A549 (cell line): ENCODE data around the gene RNF121. TPM values are rescaled to one million over a fixed set of nuclear protein-coding genes. Genes with fewer than 3 reads are reported as not detected.

ENCODE experiments used
- ATAC-seq, 2 experiments: fragments of 200-7000 bp in 1 of 2; fragments of >200 bp in 1 of 2; cut with Nextera tagmentation in 1 of 2; cut with Tn5 transposase in 1 of 2; 3 replicates each; pipeline versions ENCODE4 v1.8.0 to v1.9.1; 2018 to 2020; ENCODE audit warnings: mild to moderate bottlenecking in 1 of 2, moderate library complexity in 1 of 2
- CTCF ChIA-PET: fragments of 300-600 bp; sonication (Branson Sonifier 250); formaldehyde crosslinking; extraction: SDS; loops from one replicate; lab custom pipeline; 2021; ENCODE audit warnings: antibody characterized with exemption, inconsistent platforms; lab: Yijun Ruan, JAX
- POLR2A ChIA-PET: fragments of 350-600 bp; formaldehyde crosslinking; extraction: SDS; loops from one replicate; lab custom pipeline; 2021; ENCODE audit warnings: antibody characterized with exemption, inconsistent platforms; lab: Yijun Ruan, JAX
- DNase-seq, 2 experiments: peaks; one replicate each; pipeline versions ENCODE4 v3.0.0 to v3.0.0-alpha.2; 2011 to 2016; ENCODE audit warnings: low read depth in 1 of 2, low spot score in 1 of 2
- FAIRE-seq: peaks from 2 replicates; lab custom pipeline; 2011; peaks lifted over from hg19 to GRCh38; lab: Jason Lieb, UNC
- H3K27ac ChIP-seq, 2 experiments: fragments of >200 bp; sonication (Bioruptor Twin); formaldehyde crosslinking; 3 replicates each; pipeline ENCODE4 v1.5.1; 2016 to 2017
- H3K4me1 ChIP-seq: fragments of >200 bp; sonication (Bioruptor Twin); formaldehyde crosslinking; 3 replicates; pipeline ENCODE4 v1.6.1; 2016
- H3K4me2 ChIP-seq: fragments of >200 bp; sonication (Bioruptor Twin); formaldehyde crosslinking; 3 replicates; pipeline ENCODE4 v1.6.1; 2016
- H3K4me3 ChIP-seq: fragments of >200 bp; sonication (Bioruptor Twin); formaldehyde crosslinking; 3 replicates; pipeline ENCODE4 v1.5.1; 2016
- H3K9me3 ChIP-seq: fragments of >200 bp; sonication (Bioruptor Twin); formaldehyde crosslinking; 3 replicates; pipeline ENCODE4 v1.6.1; 2016
- BHLHE40 ChIP-seq: IDR thresholded peaks from 2 replicates; pipeline ENCODE4 v1.6.1; 2012; ENCODE audit warnings: low read depth, low read length, inconsistent platforms
- CHD2 ChIP-seq: fragments of 150-350 bp; IDR thresholded peaks from 2 replicates; pipeline ENCODE4 v1.6.1; 2014; ENCODE audit warnings: low read length; ENCODE audit not compliant: partially characterized antibody
- EHF ChIP-seq: fragments of 250-450 bp; sonication (Bioruptor Pico); IDR thresholded peaks from 2 replicates; pipeline ENCODE4 v1.5.0; 2020; ENCODE audit warnings: mild to moderate bottlenecking
- EHMT2 ChIP-seq: fragments of 200-600 bp; sonication (generic); IDR thresholded peaks from 2 replicates; pipeline ENCODE4 v1.6.1; 2016; ENCODE audit warnings: antibody characterized with exemption, low read depth, mild to moderate bottlenecking, moderate library complexity
- GATA3 ChIP-seq: IDR thresholded peaks from 2 replicates; pipeline ENCODE4 v1.6.1; 2012; ENCODE audit warnings: borderline replicate concordance
- HDAC2 ChIP-seq: fragments of 200-600 bp; sonication (generic); IDR thresholded peaks from 2 replicates; pipeline ENCODE4 v1.6.1; 2016
- HES2 ChIP-seq: fragments of >200 bp; sonication (Bioruptor Twin); formaldehyde crosslinking; IDR thresholded peaks from 2 replicates; pipeline ENCODE4 v1.6.1; 2016
- JUN ChIP-seq, 2 experiments: fragments of >200 bp; sonication (Bioruptor Twin); formaldehyde crosslinking; IDR thresholded peaks; 2 replicates in 1 of 2; 3 replicates in 1 of 2; pipeline ENCODE4 v1.6.1; 2016 to 2017
- MAFK ChIP-seq: fragments of 450-650 bp; IDR thresholded peaks from 2 replicates; pipeline ENCODE4 v1.6.1; 2014; ENCODE audit not compliant: partially characterized antibody
- MAZ ChIP-seq: fragments of 150-350 bp; IDR thresholded peaks from 2 replicates; pipeline ENCODE4 v1.6.1; 2014; ENCODE audit warnings: antibody characterized with exemption, low read depth, low read length, borderline replicate concordance
- NFE2L2 ChIP-seq: fragments of 150-350 bp; conservative IDR thresholded peaks from 2 replicates; pipeline ENCODE4 v1.6.1; 2014; ENCODE audit warnings: low read length
- PBX3 ChIP-seq: IDR thresholded peaks from 2 replicates; pipeline ENCODE4 v1.6.1; 2012
- POLR2A ChIP-seq: IDR thresholded peaks from 2 replicates; pipeline ENCODE4 v1.6.1; 2012; ENCODE audit warnings: mild to moderate bottlenecking, low read length
- POLR2AphosphoS2 ChIP-seq: conservative IDR thresholded peaks from 2 replicates; pipeline ENCODE4 v1.6.1; 2012; ENCODE audit warnings: low read length, improper control_type of control experiment, inconsistent platforms
- RARB ChIP-seq: fragments of 250-450 bp; sonication (Bioruptor Pico); IDR thresholded peaks from 2 replicates; pipeline ENCODE4 v1.8.0; 2021; ENCODE audit warnings: mild to moderate bottlenecking, moderate library complexity
- RCOR1 ChIP-seq: fragments of 150-350 bp; IDR thresholded peaks from 2 replicates; pipeline ENCODE4 v1.6.1; 2014; ENCODE audit warnings: antibody characterized with exemption, low read length, low read depth
- TFCP2L1 ChIP-seq: fragments of 250-450 bp; sonication (Bioruptor Pico); IDR thresholded peaks from 2 replicates; pipeline ENCODE4 v1.5.0; 2021; ENCODE audit warnings: mild to moderate bottlenecking
- ZC3H11A ChIP-seq: fragments of 450-650 bp; IDR thresholded peaks from 2 replicates; pipeline ENCODE4 v1.6.1; 2014; ENCODE audit warnings: antibody characterized with exemption, mild to moderate bottlenecking
- ZSCAN20 ChIP-seq: fragments of 250-450 bp; sonication (Bioruptor Pico); IDR thresholded peaks from 2 replicates; pipeline ENCODE4 v1.8.0; 2022; ENCODE audit warnings: mild to moderate bottlenecking, moderate library complexity
- WGBS: methylation state at CpG from one replicate; pipeline ENCODE4 v1.1.6; 2017; ENCODE audit errors: missing lambda C conversion rate; 5-methylcytosine and 5-hydroxymethylcytosine counted together
- polyA plus RNA-seq, 4 experiments: library from polyadenylated mRNA; depleted of rRNA in 3 of 4; stranded (reverse); fragments of >200 nt; fragmentation: RNase III in 1 of 4; extraction: RNeasy Plus Mini Kit Qiagen cat#74134 plus additional on column Dnase treatment in 1 of 4; gene quantifications; 2 replicates in 3 of 4; 3 replicates in 1 of 4; pipeline ENCODE4 v1.2.3, GENCODE V29; 2011 to 2017
- TF ChIP-seq, protein P1 (sequence below): fragments of >200 bp; sonication (Bioruptor Twin); formaldehyde crosslinking; IDR thresholded peaks from 3 replicates; pipeline ENCODE4 v1.6.1; 2016
- TF ChIP-seq, protein P2 (sequence below): IDR thresholded peaks from 2 replicates; pipeline ENCODE4 v1.6.1; 2012; ENCODE audit warnings: low read depth, borderline replicate concordance
- TF ChIP-seq, protein P3 (sequence below): fragments of 150-350 bp; IDR thresholded peaks from 2 replicates; pipeline ENCODE4 v1.6.1; 2014; ENCODE audit warnings: low read depth, mild to moderate bottlenecking, low read length
- TF ChIP-seq, protein P4 (sequence below): fragments of 250-450 bp; sonication (Bioruptor Pico); IDR thresholded peaks from 2 replicates; pipeline ENCODE4 v1.5.0; 2021; ENCODE audit warnings: mild to moderate bottlenecking, moderate library complexity, borderline replicate concordance

Gene RNF121
- polyA plus RNA-seq, 2 of the 4 experiments (the other 2 are of a cell fraction), result 79.0 to 102 TPM

- WGBS, result 80% methylated on average over 3 of the region's 3 CpGs
- POLR2A ChIA-PET, result no interaction called here
- FAIRE-seq (no peak), ATAC-seq (no peak; a peak in 1 of 6 replicates), DNase-seq (no peak)
- Histone ChIP-seq H3K9me3 (no peaks in the 10 kb centered on the region), H3K27ac (no peak overlapping the region), H3K4me3 (no peak overlapping the region), H3K4me2 (no peak overlapping the region), H3K4me1 (0 out of 3 replicates have a peak, but pooled peaks cover 11% of the 10 kb centered on the region)
- CTCF ChIA-PET, result interaction anchor here (1.1 to 6.7 kb wide), 6 partner anchors 13 to 96 kb away, joined by 3 to 37 read pairs (median 6); no protein-coding TSS in a partner anchor
- no peak for TF ChIP-seq MAZ
- TF ChIP-seq TFCP2L1 (CRISPR knock-in tag), result no peak
- no peak for TF ChIP-seq JUN (IDR thresholded peaks at IDR 0.05)
- TF ChIP-seq GATA3, result no peak
These were observed 65.9 kb downstream of the RNF121 start for GRCh38 chr11:71994786-71995185.

DNA sequence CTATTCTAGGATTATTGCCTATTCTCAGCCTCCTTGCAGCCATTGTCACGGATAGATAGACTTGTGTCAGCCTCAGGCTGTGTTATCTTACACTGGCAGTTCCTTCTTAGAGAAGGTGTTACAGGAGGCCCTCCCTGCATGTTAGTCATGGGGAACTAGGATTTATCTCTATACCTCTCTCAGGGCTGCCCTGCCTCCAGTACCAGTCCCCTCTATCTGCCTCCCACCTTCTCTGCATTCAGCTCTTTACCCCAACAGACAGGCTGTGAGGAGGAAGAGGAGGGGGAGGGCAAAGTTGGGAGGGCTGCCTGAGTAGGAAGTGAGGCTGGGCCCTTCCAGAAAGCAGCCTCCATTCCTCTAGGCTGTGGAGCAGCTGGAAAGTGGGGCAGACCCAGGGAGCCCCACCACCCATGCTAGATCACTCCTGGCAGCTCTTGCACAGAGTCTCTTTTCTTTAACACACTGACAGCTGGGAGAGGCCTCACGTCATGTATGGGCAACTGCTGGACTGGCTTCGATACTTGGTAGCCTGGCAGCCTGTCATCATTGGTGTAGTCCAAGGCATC lies 67.0 kb downstream of the RNF121 start:
- TF ChIP-seq JUN (IDR thresholded peaks at IDR 0.05), result no peak
- no peak for TF ChIP-seq PBX3
- no peak for TF ChIP-seq NFE2L2
- no peak for TF ChIP-seq HDAC2
- TF ChIP-seq CHD2, result no peak
- TF ChIP-seq HES2, result no peak
- TF ChIP-seq ZC3H11A, result no peak
- TF ChIP-seq RCOR1, result no peak
- TF ChIP-seq, protein P1, sequence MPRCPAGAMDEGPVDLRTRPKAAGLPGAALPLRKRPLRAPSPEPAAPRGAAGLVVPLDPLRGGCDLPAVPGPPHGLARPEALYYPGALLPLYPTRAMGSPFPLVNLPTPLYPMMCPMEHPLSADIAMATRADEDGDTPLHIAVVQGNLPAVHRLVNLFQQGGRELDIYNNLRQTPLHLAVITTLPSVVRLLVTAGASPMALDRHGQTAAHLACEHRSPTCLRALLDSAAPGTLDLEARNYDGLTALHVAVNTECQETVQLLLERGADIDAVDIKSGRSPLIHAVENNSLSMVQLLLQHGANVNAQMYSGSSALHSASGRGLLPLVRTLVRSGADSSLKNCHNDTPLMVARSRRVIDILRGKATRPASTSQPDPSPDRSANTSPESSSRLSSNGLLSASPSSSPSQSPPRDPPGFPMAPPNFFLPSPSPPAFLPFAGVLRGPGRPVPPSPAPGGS, result no peak
- TF ChIP-seq EHMT2, result no peak
- no peak for TF ChIP-seq BHLHE40
- TF ChIP-seq, protein P2, sequence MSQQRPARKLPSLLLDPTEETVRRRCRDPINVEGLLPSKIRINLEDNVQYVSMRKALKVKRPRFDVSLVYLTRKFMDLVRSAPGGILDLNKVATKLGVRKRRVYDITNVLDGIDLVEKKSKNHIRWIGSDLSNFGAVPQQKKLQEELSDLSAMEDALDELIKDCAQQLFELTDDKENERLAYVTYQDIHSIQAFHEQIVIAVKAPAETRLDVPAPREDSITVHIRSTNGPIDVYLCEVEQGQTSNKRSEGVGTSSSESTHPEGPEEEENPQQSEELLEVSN, result no peak
- TF ChIP-seq ZSCAN20 (CRISPR knock-in tag), result no peak
- no peak for TF ChIP-seq EHF
- TF ChIP-seq, protein P3, sequence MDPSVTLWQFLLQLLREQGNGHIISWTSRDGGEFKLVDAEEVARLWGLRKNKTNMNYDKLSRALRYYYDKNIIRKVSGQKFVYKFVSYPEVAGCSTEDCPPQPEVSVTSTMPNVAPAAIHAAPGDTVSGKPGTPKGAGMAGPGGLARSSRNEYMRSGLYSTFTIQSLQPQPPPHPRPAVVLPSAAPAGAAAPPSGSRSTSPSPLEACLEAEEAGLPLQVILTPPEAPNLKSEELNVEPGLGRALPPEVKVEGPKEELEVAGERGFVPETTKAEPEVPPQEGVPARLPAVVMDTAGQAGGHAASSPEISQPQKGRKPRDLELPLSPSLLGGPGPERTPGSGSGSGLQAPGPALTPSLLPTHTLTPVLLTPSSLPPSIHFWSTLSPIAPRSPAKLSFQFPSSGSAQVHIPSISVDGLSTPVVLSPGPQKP, result no peak
- no peak for TF ChIP-seq POLR2AphosphoS2
- no peak for TF ChIP-seq POLR2A
- TF ChIP-seq RARB (CRISPR knock-in tag), result no peak
- TF ChIP-seq, protein P4, sequence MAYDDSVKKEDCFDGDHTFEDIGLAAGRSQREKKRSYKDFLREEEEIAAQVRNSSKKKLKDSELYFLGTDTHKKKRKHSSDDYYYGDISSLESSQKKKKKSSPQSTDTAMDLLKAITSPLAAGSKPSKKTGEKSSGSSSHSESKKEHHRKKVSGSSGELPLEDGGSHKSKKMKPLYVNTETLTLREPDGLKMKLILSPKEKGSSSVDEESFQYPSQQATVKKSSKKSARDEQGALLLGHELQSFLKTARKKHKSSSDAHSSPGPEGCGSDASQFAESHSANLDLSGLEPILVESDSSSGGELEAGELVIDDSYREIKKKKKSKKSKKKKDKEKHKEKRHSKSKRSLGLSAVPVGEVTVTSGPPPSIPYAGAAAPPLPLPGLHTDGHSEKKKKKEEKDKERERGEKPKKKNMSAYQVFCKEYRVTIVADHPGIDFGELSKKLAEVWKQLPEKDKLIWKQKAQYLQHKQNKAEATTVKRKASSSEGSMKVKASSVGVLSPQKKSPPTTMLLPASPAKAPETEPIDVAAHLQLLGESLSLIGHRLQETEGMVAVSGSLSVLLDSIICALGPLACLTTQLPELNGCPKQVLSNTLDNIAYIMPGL (CRISPR knock-in tag), result no peak
- no peak for TF ChIP-seq MAFK
- H3K9me3 ChIP-seq, result no peaks in the 10 kb centered on the region
- 92% methylated on average over 3 of the region's 3 CpGs for WGBS
- H3K4me2 ChIP-seq, result no peak overlapping the region
- DNase-seq (no peak), FAIRE-seq (no peak), ATAC-seq (no peak)
- ChIA-PET POLR2A (no interaction called here), CTCF (interaction anchor here (1.0 to 6.7 kb wide), 7 partner anchors 10 to 95 kb away, joined by 3 to 37 read pairs (median 7); no protein-coding TSS in a partner anchor)
- H3K27ac ChIP-seq, result no peak overlapping the region
- no peak overlapping the region for H3K4me3 ChIP-seq
- H3K4me1 ChIP-seq, result 0 out of 3 replicates have a peak, but pooled peaks cover 11% of the 10 kb centered on the region
